Measurements from ENCODE around the gene TSHZ1. TPM values are rescaled to one million over a fixed set of nuclear protein-coding genes. Genes with fewer than 3 reads are reported as not detected.

Gene TSHZ1
- total and polyA plus RNA-seq, 8 donors: 13.3 to 38.5 (median 31.7) TPM

- no peaks in the 10 kb centered on the region for H3K36me3 ChIP-seq
- DNase-seq (no peak), ATAC-seq (no peak)
- no peaks in the 10 kb centered on the region for H3K27me3 ChIP-seq
- H3K4me3 ChIP-seq: no peak overlapping the region
- peaks cover 11 to 40% of the 10 kb centered on the region in 2 donors for H3K4me1 ChIP-seq
- H3K27ac ChIP-seq: peak overlapping the region in 1 of 2 donors; percentile 10
- no peak for TF ChIP-seq CTCF (IDR thresholded peaks at IDR 0.05)
- intact Hi-C loops (cut with DNase I): no loop called here
- H3K9me3 ChIP-seq: no peaks in the 10 kb centered on the region
These were observed 20.4 kb downstream of the TSHZ1 start for GRCh38 chr18:75231053-75231406.

- H3K36me3 ChIP-seq: no peaks in the 10 kb centered on the region
- H3K9me3 ChIP-seq: no peaks in the 10 kb centered on the region
- intact Hi-C loops (cut with DNase I): no loop called here
- ATAC-seq (no peak), DNase-seq (no peak)
- no peak overlapping the region for H3K4me3 ChIP-seq
- TF ChIP-seq CTCF (IDR thresholded peaks at IDR 0.05): no peak
- H3K27ac ChIP-seq: no peak overlapping the region
- peaks cover 0 to 25% of the 10 kb centered on the region in 2 donors for H3K4me1 ChIP-seq
- no peaks in the 10 kb centered on the region for H3K27me3 ChIP-seq
These were observed 24.3 kb downstream of the TSHZ1 start for GRCh38 chr18:75234901-75235300.

- Histone ChIP-seq H3K36me3 (no peaks in the 10 kb centered on the region), H3K9me3 (no peaks in the 10 kb centered on the region), H3K27me3 (no peaks in the 10 kb centered on the region), H3K4me3 (no peak overlapping the region), H3K27ac (no peak overlapping the region), H3K4me1 (peaks cover 0 to 15% of the 10 kb centered on the region in 2 donors)
- no peak for ATAC-seq
- DNase-seq: no peak
- TF ChIP-seq CTCF (IDR thresholded peaks at IDR 0.05): no peak
- intact Hi-C loops (cut with DNase I): no loop called here
These were observed 25.3 kb downstream of the TSHZ1 start for GRCh38 chr18:75235896-75236295.

- H3K9me3 ChIP-seq: no peaks in the 10 kb centered on the region
- H3K27ac ChIP-seq: no peak overlapping the region
- ATAC-seq (no peak), DNase-seq (no peak)
- no peak for TF ChIP-seq CTCF (IDR thresholded peaks at IDR 0.05)
- no peaks in the 10 kb centered on the region for H3K36me3 ChIP-seq
- intact Hi-C loops (cut with DNase I): no loop called here
- H3K4me1 ChIP-seq: peaks cover 0 to 7% of the 10 kb centered on the region in 2 donors
- no peaks in the 10 kb centered on the region for H3K27me3 ChIP-seq
- H3K4me3 ChIP-seq: no peak overlapping the region
These were observed 27.5 kb downstream of the TSHZ1 start for GRCh38 chr18:75238100-75238499.

GRCh38 chr18:75238786-75239185 is 28.2 kb downstream of the TSHZ1 start:
- peaks cover 0 to 7% of the 10 kb centered on the region in 2 donors for H3K4me1 ChIP-seq
- ATAC-seq: no peak
- H3K4me3 ChIP-seq: no peak overlapping the region
- no peaks in the 10 kb centered on the region for H3K27me3 ChIP-seq
- intact Hi-C loops (cut with DNase I): no loop called here
- H3K9me3 ChIP-seq: no peaks in the 10 kb centered on the region
- TF ChIP-seq CTCF (IDR thresholded peaks at IDR 0.05): no peak
- no peaks in the 10 kb centered on the region for H3K36me3 ChIP-seq
- DNase-seq: no peak
- no peak overlapping the region for H3K27ac ChIP-seq

Measured in left lung (tissue), 10 donors.